HG02938 (cell line): Measurements from ENCODE around the gene TGFB2.

ENCODE experiments used
- ATAC-seq: cut with Tn5 transposase; IDR thresholded peaks from one replicate; pipeline ENCODE4 v1.9.1; 2021; ENCODE audit warnings: mild to moderate bottlenecking, moderate library complexity; ENCODE audit not compliant: unreplicated experiment

The TGFB2 gene

GRCh38 chr1:218415726-218416125 lies 70.6 kb downstream of the TGFB2 start:
- ATAC-seq, result no peak

- no peak for ATAC-seq
These were observed 76.4 kb downstream of the TGFB2 start for GRCh38 chr1:218421531-218421930.

GRCh38 chr1:218424502-218424901 lies 79.4 kb downstream of the TGFB2 start:
- ATAC-seq, result no peak

- ATAC-seq, result no peak
These were observed 80.7 kb downstream of the TGFB2 start for GRCh38 chr1:218425647-218426342.

- no peak for ATAC-seq
These were observed 81.2 kb downstream of the TGFB2 start for GRCh38 chr1:218426343-218426657.

GRCh38 chr1:218429301-218429700 lies 84.2 kb downstream of the TGFB2 start:
- ATAC-seq, result no peak

- no peak for ATAC-seq
These were observed 85.2 kb downstream of the TGFB2 start for GRCh38 chr1:218430346-218430745.

- ATAC-seq, result no peak
These were observed 85.7 kb downstream of the TGFB2 start for GRCh38 chr1:218430822-218431221.

GRCh38 chr1:218431476-218431875 lies 86.3 kb downstream of the TGFB2 start:
- no peak for ATAC-seq

- ATAC-seq, result no peak
These were observed 88.6 kb downstream of the TGFB2 start for GRCh38 chr1:218433744-218434143.

- ATAC-seq, result no peak
These were observed 90.4 kb downstream of the TGFB2 start for GRCh38 chr1:218435528-218435927.

GRCh38 chr1:218436346-218436745 lies 91.2 kb downstream of the TGFB2 start:
- no peak for ATAC-seq

- no peak for ATAC-seq
These were observed 91.9 kb downstream of the TGFB2 start for GRCh38 chr1:218436997-218437396.

GRCh38 chr1:218439541-218440295 lies 94.6 kb downstream of the TGFB2 start:
- no peak for ATAC-seq

GRCh38 chr1:218443255-218443654 lies 98.1 kb downstream of the TGFB2 start:
- ATAC-seq, result no peak

- ATAC-seq, result no peak
These were observed 99.0 kb downstream of the TGFB2 start for GRCh38 chr1:218444173-218444572.

- no peak for ATAC-seq
These were observed 99.5 kb downstream of the TGFB2 start for GRCh38 chr1:218444588-218444987.

- ATAC-seq, result no peak
These were observed 102.0 kb downstream of the TGFB2 start for GRCh38 chr1:218447010-218447689.

GRCh38 chr1:218451415-218451814 lies 106.3 kb downstream of the TGFB2 start:
- no peak for ATAC-seq

- ATAC-seq, result no peak
These were observed 109.7 kb downstream of the TGFB2 start for GRCh38 chr1:218454700-218455282.

GRCh38 chr1:218456444-218456843 lies 111.3 kb downstream of the TGFB2 start:
- no peak for ATAC-seq

- no peak for ATAC-seq
These were observed 114.3 kb downstream of the TGFB2 start for GRCh38 chr1:218459450-218459849.
